ENCODE results near the gene NPHP4. TPM values are rescaled to one million over a fixed set of nuclear protein-coding genes. Genes with fewer than 3 reads are reported as not detected.

NPHP4 gene
- polyA plus RNA-seq, 4 donors: 1.4 to 10.0 (median 2.8) TPM

DNA sequence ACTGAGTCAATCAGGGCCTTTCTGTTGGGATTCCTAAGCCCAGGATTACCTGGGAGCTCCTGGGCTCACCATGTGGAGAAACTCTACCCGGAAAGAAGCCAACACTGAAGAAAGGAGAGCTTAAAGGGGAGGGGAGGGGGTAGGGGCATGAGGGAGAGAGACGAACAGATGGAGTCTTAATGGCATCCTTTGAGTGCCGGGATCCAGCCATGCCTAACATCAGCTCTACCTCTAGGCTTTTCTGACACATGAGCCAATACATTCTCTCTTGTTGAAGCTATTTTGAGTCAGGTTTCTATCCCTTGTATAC, 75.0 kb downstream of the NPHP4 start:
- H3K36me3 ChIP-seq (ENCODE audit: control insufficient read depth in 3 of 3, insufficient read depth in 2 of 3, low read depth in 1 of 3, low read length in 3 of 3): peaks cover 0 to 10% (median 0%) of the 10 kb centered on the region in 3 donors
- H3K4me3 ChIP-seq (ENCODE audit: low read depth in 1 of 3, low read length in 3 of 3): no peak overlapping the region
- no peaks in the 10 kb centered on the region for H3K9me3 ChIP-seq (ENCODE audit: control insufficient read depth in 2 of 2, insufficient read depth in 1 of 2, low read depth in 1 of 2, low read length in 1 of 2)
- 88 to 100% (median 93%) methylated on average over 3 of the region's 3 CpGs for WGBS, 3 donors
- no peaks in the 10 kb centered on the region for H3K4me1 ChIP-seq (ENCODE audit: control insufficient read depth in 3 of 3, insufficient read depth in 2 of 3, low read depth in 1 of 3, low read length in 2 of 3)
- H3K27ac ChIP-seq (ENCODE audit: low read depth in 1 of 3, low read length in 2 of 3): no peak overlapping the region
- FAIRE-seq (no peak), DNase-seq (no peak)
- no peaks in the 10 kb centered on the region for H3K27me3 ChIP-seq (ENCODE audit: control insufficient read depth in 3 of 3, insufficient read depth in 3 of 3, low read length in 3 of 3)

DNA sequence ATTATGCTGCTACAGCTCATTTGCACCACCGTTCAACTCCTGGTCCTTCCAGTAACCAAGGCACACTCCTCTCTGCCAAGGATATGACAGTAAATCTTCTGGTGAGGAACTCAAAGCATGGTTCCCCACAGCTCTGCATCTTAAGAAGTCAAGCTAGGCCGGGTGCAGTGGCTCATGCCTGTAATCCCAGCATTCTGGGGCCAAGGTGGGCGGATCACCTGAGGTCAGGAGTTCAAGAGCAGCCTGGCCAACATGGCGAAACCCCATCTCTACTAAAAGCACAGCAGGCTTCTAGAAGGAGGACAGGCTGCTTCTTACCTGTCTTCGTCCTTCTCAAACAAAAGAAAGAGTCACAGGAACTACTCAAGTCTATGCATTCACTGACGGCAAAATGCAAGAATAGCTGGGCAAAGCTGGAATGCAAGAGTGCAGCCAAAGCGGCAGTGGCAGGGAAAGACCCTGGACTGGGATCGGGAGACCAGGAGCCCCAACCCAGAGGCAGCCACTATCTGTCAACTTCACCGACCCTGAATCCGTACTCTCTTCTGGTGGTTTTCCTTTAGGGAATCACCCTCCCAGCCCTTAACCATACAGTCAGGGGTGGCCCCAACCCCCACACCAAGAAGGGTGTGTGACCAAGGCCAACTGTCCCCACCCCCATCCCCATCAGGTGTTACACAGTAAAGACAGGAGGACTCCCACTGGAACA, 75.5 kb downstream of the NPHP4 start:
- 89 to 93% (median 92%) methylated on average over 10 of the region's 10 CpGs for WGBS, 3 donors
- FAIRE-seq: no peak
- no peaks in the 10 kb centered on the region for H3K27me3 ChIP-seq (ENCODE audit: control insufficient read depth in 3 of 3, insufficient read depth in 3 of 3, low read length in 3 of 3)

DNA sequence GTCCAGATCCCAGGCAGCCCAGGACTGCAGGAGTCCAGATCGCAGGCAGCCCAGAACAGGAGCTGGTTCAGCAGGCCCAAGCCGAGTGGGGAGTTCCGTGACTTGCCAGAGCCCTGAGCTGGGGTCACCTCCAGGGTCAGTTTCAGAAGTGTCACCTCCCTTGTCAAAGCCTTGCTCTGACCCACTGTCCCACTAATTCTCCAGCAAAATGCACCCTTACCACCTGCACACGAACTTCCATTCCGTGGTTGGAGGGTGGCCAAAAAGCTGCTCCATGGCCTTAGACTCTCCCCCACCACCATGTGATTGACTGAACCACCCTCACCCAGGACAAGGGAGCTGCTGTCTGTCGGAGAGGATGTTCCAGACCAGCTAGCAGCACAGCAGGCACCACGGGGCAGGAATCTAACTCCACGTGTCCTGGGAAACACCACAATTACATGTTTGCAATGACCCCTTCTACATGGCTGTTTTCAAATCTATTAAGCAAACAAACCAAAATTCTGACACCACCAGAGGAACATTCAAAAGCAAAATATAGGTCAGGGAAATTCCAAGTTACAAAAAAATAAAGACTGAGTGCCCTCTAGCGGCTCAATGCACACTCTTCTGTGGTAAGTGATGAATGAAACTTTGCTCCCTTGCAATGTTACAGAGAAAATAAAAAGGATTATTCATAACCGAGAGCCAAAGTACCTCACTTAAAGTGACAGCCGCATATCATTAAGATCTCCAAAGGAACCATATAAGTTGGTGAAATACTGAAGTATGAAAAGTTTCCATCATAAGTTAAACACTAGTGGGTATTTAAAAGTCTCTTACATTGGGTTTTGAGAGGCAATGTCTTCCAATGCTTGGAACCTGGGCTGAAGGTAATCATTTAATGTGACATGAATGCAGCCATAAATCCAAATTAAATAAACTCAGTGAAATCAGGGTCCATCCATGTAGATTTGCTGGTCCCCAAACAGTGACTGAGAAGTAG, 76.3 kb downstream of the NPHP4 start:
- Histone ChIP-seq H3K4me1 (ENCODE audit: control insufficient read depth in 3 of 3, insufficient read depth in 2 of 3, low read depth in 1 of 3, low read length in 2 of 3) (no peaks in the 10 kb centered on the region), H3K27ac (ENCODE audit: low read depth in 1 of 3, low read length in 2 of 3) (no peak overlapping the region), H3K27me3 (ENCODE audit: control insufficient read depth in 3 of 3, insufficient read depth in 3 of 3, low read length in 3 of 3) (no peaks in the 10 kb centered on the region), H3K36me3 (ENCODE audit: control insufficient read depth in 3 of 3, insufficient read depth in 2 of 3, low read depth in 1 of 3, low read length in 3 of 3) (peaks cover 0 to 9% (median 0%) of the 10 kb centered on the region in 3 donors), H3K4me3 (ENCODE audit: low read depth in 1 of 3, low read length in 3 of 3) (no peak overlapping the region), H3K9me3 (ENCODE audit: control insufficient read depth in 2 of 2, insufficient read depth in 1 of 2, low read depth in 1 of 2, low read length in 1 of 2) (no peaks in the 10 kb centered on the region)
- WGBS, 3 donors: 35 to 46% (median 46%) methylated on average over 11 of the region's 11 CpGs
- peak; percentile 50 to 52 for DNase-seq
- FAIRE-seq: peak; percentile 10

More for the DNA sequence above, 75.5 kb downstream of the NPHP4 start:
- Histone ChIP-seq H3K27ac (ENCODE audit: low read depth in 1 of 3, low read length in 2 of 3) (no peak overlapping the region), H3K4me1 (ENCODE audit: control insufficient read depth in 3 of 3, insufficient read depth in 2 of 3, low read depth in 1 of 3, low read length in 2 of 3) (no peaks in the 10 kb centered on the region), H3K9me3 (ENCODE audit: control insufficient read depth in 2 of 2, insufficient read depth in 1 of 2, low read depth in 1 of 2, low read length in 1 of 2) (no peaks in the 10 kb centered on the region), H3K4me3 (ENCODE audit: low read depth in 1 of 3, low read length in 3 of 3) (no peak overlapping the region), H3K36me3 (ENCODE audit: control insufficient read depth in 3 of 3, insufficient read depth in 2 of 3, low read depth in 1 of 3, low read length in 3 of 3) (peaks cover 0 to 7% (median 0%) of the 10 kb centered on the region in 3 donors)
- DNase-seq: no peak

DNA sequence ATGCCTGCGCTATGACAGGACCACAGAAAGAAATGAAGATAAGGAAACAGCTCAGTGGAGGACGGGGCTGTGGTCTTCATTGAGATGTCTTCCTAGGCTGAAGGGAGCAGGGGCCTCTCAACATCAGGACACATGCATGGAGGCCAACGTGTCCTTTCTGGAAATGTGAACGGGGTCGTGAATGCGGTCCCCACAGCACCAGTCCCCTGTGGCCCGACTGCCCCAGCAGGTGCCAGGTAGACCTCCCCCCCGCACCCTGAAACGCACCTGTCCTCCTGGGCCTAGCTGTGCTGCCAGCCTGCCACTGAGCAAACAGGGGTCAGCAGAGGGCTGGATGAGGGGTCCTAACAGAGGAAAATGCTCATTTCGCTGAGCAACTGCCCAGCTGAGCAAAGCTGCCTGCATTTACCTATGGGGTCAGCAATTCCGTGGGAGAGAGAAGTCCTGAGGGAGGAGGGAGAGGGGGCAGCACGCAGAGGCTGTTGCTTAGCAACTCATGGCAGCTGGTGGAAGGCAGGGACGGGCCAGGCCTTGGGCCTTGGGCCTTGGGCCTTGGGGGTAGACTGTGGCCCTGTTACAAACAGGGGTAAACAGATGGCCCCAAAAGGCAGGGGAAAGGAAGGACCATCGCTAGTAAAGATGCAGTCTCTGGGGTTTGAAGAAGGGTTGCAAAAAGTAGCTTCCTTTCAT, 77.4 kb downstream of the NPHP4 start:
- no peak for FAIRE-seq
- no peak overlapping the region for H3K27ac ChIP-seq (ENCODE audit: low read depth in 1 of 3, low read length in 2 of 3)
- no peak overlapping the region for H3K4me3 ChIP-seq (ENCODE audit: low read depth in 1 of 3, low read length in 3 of 3)
- no peak for DNase-seq
- no peaks in the 10 kb centered on the region for H3K27me3 ChIP-seq (ENCODE audit: control insufficient read depth in 3 of 3, insufficient read depth in 3 of 3, low read length in 3 of 3)
- H3K4me1 ChIP-seq (ENCODE audit: control insufficient read depth in 3 of 3, insufficient read depth in 2 of 3, low read depth in 1 of 3, low read length in 2 of 3): no peaks in the 10 kb centered on the region
- 90 to 92% (median 91%) methylated on average over 14 of the region's 14 CpGs for WGBS, 3 donors
- H3K36me3 ChIP-seq (ENCODE audit: control insufficient read depth in 3 of 3, insufficient read depth in 2 of 3, low read depth in 1 of 3, low read length in 3 of 3): peaks cover 0 to 8% (median 0%) of the 10 kb centered on the region in 3 donors
- H3K9me3 ChIP-seq (ENCODE audit: control insufficient read depth in 2 of 2, insufficient read depth in 1 of 2, low read depth in 1 of 2, low read length in 1 of 2): no peaks in the 10 kb centered on the region

- Histone ChIP-seq H3K36me3 (ENCODE audit: control insufficient read depth in 3 of 3, insufficient read depth in 2 of 3, low read depth in 1 of 3, low read length in 3 of 3) (peaks cover 0 to 10% (median 0%) of the 10 kb centered on the region in 3 donors), H3K9me3 (ENCODE audit: control insufficient read depth in 2 of 2, insufficient read depth in 1 of 2, low read depth in 1 of 2, low read length in 1 of 2) (no peaks in the 10 kb centered on the region), H3K27ac (ENCODE audit: low read depth in 1 of 3, low read length in 2 of 3) (no peak overlapping the region), H3K4me1 (ENCODE audit: control insufficient read depth in 3 of 3, insufficient read depth in 2 of 3, low read depth in 1 of 3, low read length in 2 of 3) (no peaks in the 10 kb centered on the region), H3K27me3 (ENCODE audit: control insufficient read depth in 3 of 3, insufficient read depth in 3 of 3, low read length in 3 of 3) (no peaks in the 10 kb centered on the region), H3K4me3 (ENCODE audit: low read depth in 1 of 3, low read length in 3 of 3) (no peak overlapping the region)
- DNase-seq (no peak), FAIRE-seq (no peak)
- 94 to 98% (median 96%) methylated on average over 10 of the region's 10 CpGs for whole genome bisulfite sequencing, 3 donors
Measured at GRCh38 chr1:5913876-5914275, 78.3 kb downstream of the NPHP4 start.

DNA sequence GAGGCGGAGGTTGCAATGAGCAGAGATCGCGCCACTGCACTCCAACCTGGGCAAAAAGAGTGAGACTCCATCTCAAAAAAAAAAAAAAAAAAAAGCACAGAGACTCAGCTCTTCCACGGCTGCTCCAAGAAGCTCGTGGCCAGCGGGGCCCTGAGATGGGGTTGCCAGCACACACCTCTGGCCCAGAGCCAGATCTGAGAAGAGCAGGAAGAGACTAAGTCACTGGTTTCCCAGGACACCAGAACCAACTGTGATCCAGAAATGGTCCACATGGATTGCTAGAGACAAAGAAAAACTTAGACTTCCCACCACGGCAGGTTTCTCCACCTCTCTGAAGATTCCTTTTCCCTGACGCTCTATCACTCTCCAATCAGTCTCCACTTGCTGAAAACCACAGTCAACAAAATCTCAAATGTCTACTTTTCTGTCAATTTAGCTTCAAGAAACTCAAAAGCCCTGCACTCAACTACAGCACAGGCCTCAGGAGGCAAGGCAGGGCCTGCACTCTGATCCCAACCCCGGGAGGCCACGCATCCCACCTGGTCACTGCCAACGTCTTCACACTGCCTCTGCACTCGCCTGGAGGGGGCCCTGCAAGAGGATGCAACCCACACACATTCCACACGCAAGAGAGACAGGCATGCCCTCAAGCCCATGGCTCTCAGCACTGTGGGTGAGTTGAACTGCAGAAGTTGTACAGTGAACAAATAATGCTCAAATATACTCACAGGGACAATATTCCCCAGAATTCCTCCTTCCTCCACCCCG, 79.0 kb downstream of the NPHP4 start:
- H3K9me3 ChIP-seq (ENCODE audit: control insufficient read depth in 2 of 2, insufficient read depth in 1 of 2, low read depth in 1 of 2, low read length in 1 of 2): no peaks in the 10 kb centered on the region
- no peaks in the 10 kb centered on the region for H3K4me1 ChIP-seq (ENCODE audit: control insufficient read depth in 3 of 3, insufficient read depth in 2 of 3, low read depth in 1 of 3, low read length in 2 of 3)
- 84 to 91% (median 86%) methylated on average over 14 of the region's 14 CpGs for WGBS, 3 donors
- no peak overlapping the region for H3K4me3 ChIP-seq (ENCODE audit: low read depth in 1 of 3, low read length in 3 of 3)
- no peak for DNase-seq
- no peak for FAIRE-seq
- H3K27ac ChIP-seq (ENCODE audit: low read depth in 1 of 3, low read length in 2 of 3): no peak overlapping the region
- H3K27me3 ChIP-seq (ENCODE audit: control insufficient read depth in 3 of 3, insufficient read depth in 3 of 3, low read length in 3 of 3): no peaks in the 10 kb centered on the region
- peaks cover 0 to 10% (median 0%) of the 10 kb centered on the region in 3 donors for H3K36me3 ChIP-seq (ENCODE audit: control insufficient read depth in 3 of 3, insufficient read depth in 2 of 3, low read depth in 1 of 3, low read length in 3 of 3)

DNA sequence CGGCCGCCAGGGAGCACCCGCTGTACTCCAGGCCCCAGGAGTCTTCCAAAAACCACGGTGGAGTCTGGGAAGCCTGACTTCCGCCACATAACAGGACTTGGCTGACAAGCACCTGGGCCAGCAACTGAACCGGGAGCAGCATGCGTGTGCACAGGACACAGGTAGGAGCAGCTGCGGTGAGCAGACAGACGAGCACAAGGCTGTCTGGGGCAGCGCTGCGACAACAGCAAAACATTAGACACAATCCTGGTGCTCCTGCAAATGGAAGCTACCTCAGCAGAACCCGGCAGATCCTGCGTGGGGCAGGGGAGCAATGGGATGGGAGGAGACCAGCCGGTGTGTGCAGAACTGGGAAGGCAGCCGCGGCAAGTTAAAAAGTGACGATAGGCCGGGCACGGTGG, 80.4 kb downstream of the NPHP4 start:
- H3K9me3 ChIP-seq (ENCODE audit: control insufficient read depth in 2 of 2, insufficient read depth in 1 of 2, low read depth in 1 of 2, low read length in 1 of 2): no peaks in the 10 kb centered on the region
- H3K27me3 ChIP-seq (ENCODE audit: control insufficient read depth in 3 of 3, insufficient read depth in 3 of 3, low read length in 3 of 3): no peaks in the 10 kb centered on the region
- H3K4me3 ChIP-seq (ENCODE audit: low read depth in 1 of 3, low read length in 3 of 3): no peak overlapping the region
- H3K36me3 ChIP-seq (ENCODE audit: control insufficient read depth in 3 of 3, insufficient read depth in 2 of 3, low read depth in 1 of 3, low read length in 3 of 3): peaks cover 0 to 19% (median 0%) of the 10 kb centered on the region in 3 donors
- 94 to 98% (median 96%) methylated on average over 19 of the region's 19 CpGs for WGBS, 3 donors
- DNase-seq (no peak), FAIRE-seq (no peak)
- H3K27ac ChIP-seq (ENCODE audit: low read depth in 1 of 3, low read length in 2 of 3): no peak overlapping the region
- no peaks in the 10 kb centered on the region for H3K4me1 ChIP-seq (ENCODE audit: control insufficient read depth in 3 of 3, insufficient read depth in 2 of 3, low read depth in 1 of 3, low read length in 2 of 3)

DNA sequence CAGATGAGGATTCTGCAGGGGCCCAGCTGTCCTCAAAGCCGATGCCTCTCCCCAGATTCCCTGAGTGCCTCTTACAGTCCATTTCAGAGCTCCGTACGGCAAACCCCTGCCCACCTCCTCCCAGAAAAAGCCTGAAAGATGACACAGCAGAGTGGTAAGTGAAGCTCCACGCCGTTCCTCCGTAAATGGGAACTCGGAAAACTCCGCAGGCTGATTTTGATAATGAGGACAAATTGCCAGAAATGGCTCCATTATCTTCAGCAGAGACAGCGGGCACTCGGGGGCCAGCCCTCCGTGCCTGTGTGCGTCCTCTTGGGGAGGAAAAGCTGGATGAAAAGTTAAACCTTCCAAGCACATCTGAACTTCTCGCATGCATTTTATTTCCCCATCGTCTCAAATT, 81.1 kb downstream of the NPHP4 start:
- H3K4me1 ChIP-seq (ENCODE audit: control insufficient read depth in 3 of 3, insufficient read depth in 2 of 3, low read depth in 1 of 3, low read length in 2 of 3): no peaks in the 10 kb centered on the region
- FAIRE-seq (no peak), DNase-seq (no peak)
- no peak overlapping the region for H3K27ac ChIP-seq (ENCODE audit: low read depth in 1 of 3, low read length in 2 of 3)
- H3K27me3 ChIP-seq (ENCODE audit: control insufficient read depth in 3 of 3, insufficient read depth in 3 of 3, low read length in 3 of 3): no peaks in the 10 kb centered on the region
- 89 to 96% (median 95%) methylated on average over 14 of the region's 14 CpGs for WGBS, 3 donors
- no peak overlapping the region for H3K4me3 ChIP-seq (ENCODE audit: low read depth in 1 of 3, low read length in 3 of 3)
- H3K9me3 ChIP-seq (ENCODE audit: control insufficient read depth in 2 of 2, insufficient read depth in 1 of 2, low read depth in 1 of 2, low read length in 1 of 2): no peaks in the 10 kb centered on the region
- H3K36me3 ChIP-seq (ENCODE audit: control insufficient read depth in 3 of 3, insufficient read depth in 2 of 3, low read depth in 1 of 3, low read length in 3 of 3): peaks cover 0 to 19% (median 0%) of the 10 kb centered on the region in 3 donors

Measured in small intestine (tissue), 7 donors.